ENCODE results near the gene ELAC2.

ELAC2 gene

DNA sequence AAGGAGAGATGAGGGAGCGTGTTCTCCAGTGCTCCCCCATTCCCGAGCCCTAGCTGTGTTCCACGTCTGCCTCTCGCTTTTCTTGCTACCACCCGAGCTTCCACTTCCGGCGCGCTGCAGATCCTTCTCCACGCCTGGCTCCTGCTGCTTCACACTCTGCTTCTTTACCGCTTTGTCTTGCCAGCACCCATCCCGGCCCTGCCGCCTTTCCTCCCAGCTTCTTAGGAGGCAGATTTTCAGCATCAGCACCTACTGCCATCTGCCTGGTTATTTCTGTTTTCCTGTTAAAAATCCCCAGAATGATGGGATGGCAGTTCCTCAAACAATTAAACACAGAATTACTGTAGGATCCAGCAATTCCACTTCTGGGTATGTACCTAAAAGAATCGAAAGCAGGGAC, 64.7 kb downstream of the ELAC2 start:
- DNase-seq (ENCODE audit: low spot score) = no peak

DNA sequence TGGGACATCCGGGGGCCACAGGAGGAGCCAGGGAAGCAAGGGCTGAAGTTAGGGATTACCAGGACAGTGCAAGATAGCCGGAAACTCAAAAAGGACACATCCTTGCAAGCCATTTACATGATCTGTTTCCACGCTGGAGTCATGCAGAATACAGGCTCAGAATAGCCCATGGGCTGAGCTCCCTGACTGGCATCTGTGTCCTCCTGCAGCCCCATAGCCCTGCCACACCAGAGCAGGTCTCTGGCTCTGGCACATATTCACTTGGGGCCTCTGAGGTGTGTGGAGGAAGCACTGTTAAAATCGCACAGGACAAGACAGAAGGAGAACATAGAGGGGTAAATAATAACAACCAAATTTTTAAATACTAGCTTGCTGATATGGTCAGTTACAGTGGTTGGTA, 65.8 kb downstream of the ELAC2 start:
- no peak for DNase-seq (ENCODE audit: low spot score)

DNA sequence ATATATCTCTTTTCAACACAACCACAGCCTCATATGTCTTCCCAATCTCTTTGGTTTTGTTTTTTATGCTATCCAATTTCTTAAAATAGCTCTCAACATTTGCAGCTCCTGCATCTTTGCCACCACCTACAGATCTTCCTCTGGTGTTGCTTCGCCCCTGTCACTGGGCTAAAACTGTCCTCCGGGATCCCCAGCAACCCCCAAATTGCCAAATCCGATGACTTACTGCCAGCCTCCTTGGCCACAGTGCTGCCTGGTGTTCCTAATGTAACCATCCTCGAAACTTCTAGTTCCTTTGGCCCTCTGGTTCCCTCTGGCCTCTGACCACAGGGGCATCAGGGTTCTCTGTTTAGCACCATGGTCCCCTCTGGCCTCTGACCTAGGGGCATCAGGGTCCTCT, 70.8 kb downstream of the ELAC2 start:
- DNase-seq (ENCODE audit: low spot score) = no peak
